ENCODE measurements around the gene IL1RL2.

The IL1RL2 gene

GRCh38 chr2:102238039-102238756, 51.4 kb downstream of the IL1RL2 start:
- no peak for DNase-seq (ENCODE audit: low read depth in 2 of 3, low spot score in 1 of 3)

DNA sequence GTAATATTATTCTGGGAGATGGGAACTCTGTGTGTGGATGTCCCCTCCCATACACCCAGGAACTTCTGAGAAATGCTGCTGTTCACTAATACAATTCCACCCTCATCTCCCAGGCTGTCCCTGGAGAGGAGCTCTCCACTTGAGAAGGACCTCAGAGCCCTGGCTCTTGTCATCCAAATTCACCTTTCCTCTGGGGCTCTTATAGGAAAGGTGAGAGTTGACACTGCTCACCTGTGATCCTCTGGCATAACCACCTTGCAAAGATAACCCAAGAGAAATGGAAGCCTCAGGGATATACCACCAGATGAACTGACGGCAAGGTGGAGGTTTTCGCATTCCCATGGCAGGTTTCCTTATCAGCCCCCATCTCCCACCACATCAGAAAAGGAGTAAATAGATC, 52.0 kb downstream of the IL1RL2 start:
- DNase-seq (ENCODE audit: low read depth in 2 of 3, low spot score in 1 of 3): no peak

GRCh38 chr2:102239344-102239743, 52.5 kb downstream of the IL1RL2 start:
- DNase-seq (ENCODE audit: low read depth in 2 of 3, low spot score in 1 of 3): no peak

- peak; percentile 81 to 88 (median 85) for DNase-seq (ENCODE audit: low read depth in 2 of 3, low spot score in 1 of 3)
Measured at GRCh38 chr2:102240640-102241370, 54.0 kb downstream of the IL1RL2 start.

DNA sequence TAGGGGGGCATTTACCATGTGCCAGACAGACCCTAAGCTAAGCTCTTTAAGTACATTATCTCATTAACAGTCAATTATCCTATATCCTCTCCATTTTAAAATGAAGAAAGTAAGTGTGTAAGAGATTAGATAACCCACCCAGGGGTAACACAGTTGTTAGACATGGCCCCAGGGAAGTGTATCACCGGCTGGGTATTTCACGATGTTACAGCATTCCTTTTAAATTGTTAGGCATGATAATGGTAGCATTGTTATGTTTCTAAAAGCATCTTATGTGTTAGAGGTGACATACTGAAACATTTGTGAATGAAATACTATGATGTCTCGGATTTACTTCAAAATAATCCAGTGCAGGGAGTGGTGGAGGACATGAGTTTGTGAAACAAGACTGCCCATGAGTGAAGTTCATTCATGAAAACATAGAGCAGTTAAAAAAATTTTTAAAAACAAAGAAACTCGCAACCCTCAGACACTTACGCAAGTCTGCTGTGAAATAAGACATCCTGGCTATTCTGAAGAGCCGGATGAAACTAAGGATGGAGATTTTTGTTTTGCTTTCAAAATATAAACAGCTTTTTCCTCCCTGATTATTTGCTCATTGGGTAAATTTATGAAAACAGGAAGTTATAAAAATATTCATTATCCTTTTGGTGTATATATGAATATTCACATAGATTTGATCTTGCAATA, 54.9 kb downstream of the IL1RL2 start:
- DNase-seq (ENCODE audit: low read depth in 2 of 3, low spot score in 1 of 3): no peak

DNA sequence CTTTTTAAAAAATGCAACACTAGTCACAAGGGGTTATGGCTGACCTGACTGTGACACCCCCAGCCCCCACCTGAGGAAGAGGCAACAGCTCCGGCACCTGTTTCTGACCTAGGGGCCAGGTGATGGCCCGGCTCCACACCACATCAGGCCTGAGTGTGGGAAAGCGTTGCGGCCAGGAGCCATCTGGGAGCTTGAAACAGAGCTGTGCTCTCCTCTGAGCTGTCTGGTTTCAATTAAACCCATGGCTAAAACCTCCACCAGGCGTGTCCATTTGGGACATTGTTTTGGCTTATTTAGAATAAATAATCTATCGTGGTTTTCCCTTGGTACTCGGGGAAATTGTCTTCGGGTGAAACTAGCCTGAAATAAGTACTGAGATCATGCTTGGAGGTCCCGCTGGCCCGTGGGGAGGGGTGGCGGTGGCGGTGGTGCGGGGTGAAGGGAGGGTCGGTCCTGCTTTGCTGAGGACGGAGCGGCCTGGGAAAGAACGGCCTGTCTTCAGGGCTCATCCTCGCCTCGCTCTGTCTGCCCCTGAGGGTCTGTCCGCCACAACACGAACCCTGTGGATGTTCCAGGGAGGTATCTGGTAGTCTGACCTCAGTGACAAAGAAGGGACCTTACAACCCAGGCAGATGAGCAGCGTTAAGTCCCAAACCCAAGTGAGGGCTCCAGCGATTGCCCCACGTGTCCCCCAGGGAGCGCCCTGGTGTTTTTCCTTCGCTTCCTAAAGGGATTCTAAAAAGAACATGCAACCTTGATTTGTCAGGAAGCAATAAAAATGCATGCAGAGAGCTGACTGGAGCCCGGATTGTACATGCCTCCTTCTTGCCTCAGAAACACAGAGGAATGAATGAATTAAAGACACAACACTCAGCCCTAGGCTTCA, 58.7 kb downstream of the IL1RL2 start:
- no peak for DNase-seq (ENCODE audit: low read depth in 2 of 3, low spot score in 1 of 3)

GRCh38 chr2:102250278-102250821, 63.5 kb downstream of the IL1RL2 start:
- no peak for DNase-seq (ENCODE audit: low read depth in 2 of 3, low spot score in 1 of 3)

- peak in 2 of 3 donors; percentile 57 to 65 for DNase-seq (ENCODE audit: low read depth in 2 of 3, low spot score in 1 of 3)
Measured at GRCh38 chr2:102251042-102251848, 64.4 kb downstream of the IL1RL2 start.

DNA sequence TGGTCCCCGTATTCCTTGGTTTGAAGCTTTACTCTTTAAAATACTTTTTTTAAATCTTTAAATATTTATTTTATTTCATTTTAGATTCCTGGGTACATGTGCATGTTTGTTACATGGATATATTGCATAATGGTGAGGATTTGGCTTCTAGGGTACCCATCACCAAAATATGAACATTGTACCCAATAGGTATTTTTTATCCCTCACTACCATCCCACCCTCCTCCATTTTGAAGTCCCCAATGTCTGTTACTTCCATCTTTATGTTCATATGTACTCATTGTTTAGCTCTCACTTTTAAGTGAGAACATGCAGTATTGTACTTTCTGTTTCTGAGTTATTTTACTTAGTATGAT, 65.0 kb downstream of the IL1RL2 start:
- DNase-seq (ENCODE audit: low read depth in 2 of 3, low spot score in 1 of 3): no peak

DNA sequence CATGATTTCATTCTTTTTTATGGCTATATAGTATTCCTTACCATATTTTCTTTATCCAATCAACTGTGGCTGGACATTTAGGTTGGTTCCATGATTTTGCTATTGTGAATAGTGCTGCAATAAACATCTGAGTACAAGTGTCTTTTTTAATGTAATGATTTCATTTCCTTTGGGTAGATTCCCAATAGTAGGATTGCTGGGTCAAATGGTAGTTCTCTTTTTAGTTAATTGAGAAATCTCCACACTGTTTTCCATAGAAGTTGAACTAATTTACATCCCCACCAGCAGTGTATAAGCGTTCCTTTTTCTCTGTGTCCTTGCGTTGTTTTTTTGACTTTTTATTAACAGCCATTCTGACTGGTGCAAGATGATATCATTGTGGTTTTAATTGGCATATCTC, 65.4 kb downstream of the IL1RL2 start:
- DNase-seq (ENCODE audit: low read depth in 2 of 3, low spot score in 1 of 3): no peak

GRCh38 chr2:102253140-102253752, 66.4 kb downstream of the IL1RL2 start:
- no peak for DNase-seq (ENCODE audit: low read depth in 2 of 3, low spot score in 1 of 3)

GRCh38 chr2:102253753-102254150, 66.9 kb downstream of the IL1RL2 start:
- no peak for DNase-seq (ENCODE audit: low read depth in 2 of 3, low spot score in 1 of 3)

DNA sequence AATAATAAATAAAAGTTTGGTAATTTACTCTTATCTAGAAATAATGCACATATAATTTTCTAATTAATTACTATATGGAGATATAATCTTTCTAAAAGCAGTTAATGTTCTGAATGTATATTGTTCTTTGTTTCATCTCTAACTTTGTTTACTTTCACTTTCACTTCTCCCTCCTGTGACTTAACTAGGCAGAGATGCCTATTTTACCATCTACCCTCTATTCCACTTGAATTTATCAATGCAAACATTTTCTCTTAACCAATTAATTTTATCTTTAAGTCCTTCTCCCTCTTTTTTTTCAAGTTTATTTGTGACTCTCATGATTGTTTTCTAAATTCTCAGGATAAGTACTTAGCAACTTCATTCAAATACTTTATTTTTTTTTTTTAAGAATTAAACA, 69.5 kb downstream of the IL1RL2 start:
- DNase-seq (ENCODE audit: low read depth in 2 of 3, low spot score in 1 of 3): no peak

- DNase-seq (ENCODE audit: low read depth in 2 of 3, low spot score in 1 of 3): no peak
Measured at GRCh38 chr2:102256874-102257462, 70.1 kb downstream of the IL1RL2 start.

DNA sequence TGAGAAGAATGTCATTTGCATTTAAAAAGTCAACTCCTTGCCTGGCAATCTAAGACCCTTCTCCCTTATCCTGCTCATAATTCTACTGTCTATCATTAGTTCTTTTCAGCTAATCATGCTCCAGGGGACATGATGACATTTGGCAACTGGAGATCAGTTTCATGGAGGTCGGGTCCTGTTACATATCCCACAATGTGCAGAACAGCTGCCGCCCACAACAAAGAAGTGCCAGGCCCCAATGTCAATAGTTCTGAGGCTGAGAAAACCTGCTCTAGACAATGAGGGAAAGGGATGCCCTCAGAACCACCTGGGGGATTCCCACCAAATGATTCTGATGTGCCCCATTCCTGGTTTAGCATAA, 71.2 kb downstream of the IL1RL2 start:
- DNase-seq (ENCODE audit: low read depth in 2 of 3, low spot score in 1 of 3): no peak

GRCh38 chr2:102258386-102259074, 71.7 kb downstream of the IL1RL2 start:
- DNase-seq (ENCODE audit: low read depth in 2 of 3, low spot score in 1 of 3): no peak

GRCh38 chr2:102261467-102262135, 74.8 kb downstream of the IL1RL2 start:
- DNase-seq (ENCODE audit: low read depth in 2 of 3, low spot score in 1 of 3): no peak
